ENCODE results near the gene FBXW10.
A peak's percentile ranks its signal among the peaks of the same experiment; 100 is the strongest.
"Not testable (repeated sequence)": the region's sequence is repeated elsewhere in the genome, so short reads cannot be mapped to it uniquely, and the experiment has no call there.

FBXW10 gene

DNA sequence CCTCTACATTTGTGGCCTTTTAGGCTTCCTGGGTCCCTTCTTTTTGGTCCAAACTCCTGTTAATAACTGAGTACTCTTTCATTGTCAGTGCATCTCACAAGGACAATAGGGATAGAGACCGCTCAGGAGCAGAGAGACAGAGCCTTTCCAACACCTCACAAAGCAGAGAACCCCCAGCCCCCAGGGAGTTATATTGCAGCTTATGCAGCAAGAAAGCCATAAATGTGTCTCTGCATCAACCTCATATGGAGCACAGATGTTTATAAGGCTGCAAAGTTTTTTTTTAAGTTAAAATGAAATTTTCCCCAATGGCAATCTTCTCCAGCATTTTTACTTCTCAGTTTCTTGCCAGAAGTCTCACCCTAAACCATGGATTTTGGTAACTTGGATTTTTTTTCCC is 6.4 kb downstream of the FBXW10 start:
- DNase-seq = not testable (repeated sequence)

DNA sequence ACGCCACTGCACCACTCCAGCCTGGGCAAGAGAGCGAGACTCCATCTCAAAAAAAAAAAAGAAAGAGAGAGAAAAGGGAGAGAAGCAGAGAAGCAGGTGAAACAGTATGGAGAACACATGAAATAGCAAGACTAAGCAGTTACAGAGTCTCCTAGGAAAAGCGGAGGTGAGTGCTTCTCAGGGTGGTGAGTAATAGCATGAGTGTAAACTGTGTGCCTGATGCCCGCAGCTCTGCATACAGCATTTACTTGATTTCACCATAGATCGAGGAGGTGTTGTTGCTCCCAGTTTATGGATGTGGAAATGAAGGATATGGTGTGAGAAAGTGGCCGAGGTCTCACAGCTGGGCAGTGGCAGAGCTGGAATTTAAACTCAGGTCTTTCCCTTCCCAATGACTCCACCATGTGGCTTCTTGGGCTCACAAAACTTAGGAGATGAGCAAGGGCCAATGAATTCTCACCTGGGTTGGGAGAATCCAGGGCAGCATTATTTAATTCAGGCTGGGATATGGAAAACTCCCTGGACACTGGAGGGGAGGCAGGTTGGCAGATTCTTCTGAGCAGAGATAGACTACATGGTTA is 10.1 kb downstream of the FBXW10 start:
- DNase-seq = not testable (repeated sequence)

GRCh38 chr17:18755969-18756368 is 12.1 kb downstream of the FBXW10 start:
- DNase-seq = not testable (repeated sequence)

GRCh38 chr17:18757368-18758044 is 13.7 kb downstream of the FBXW10 start:
- not testable (repeated sequence) for DNase-seq

DNA sequence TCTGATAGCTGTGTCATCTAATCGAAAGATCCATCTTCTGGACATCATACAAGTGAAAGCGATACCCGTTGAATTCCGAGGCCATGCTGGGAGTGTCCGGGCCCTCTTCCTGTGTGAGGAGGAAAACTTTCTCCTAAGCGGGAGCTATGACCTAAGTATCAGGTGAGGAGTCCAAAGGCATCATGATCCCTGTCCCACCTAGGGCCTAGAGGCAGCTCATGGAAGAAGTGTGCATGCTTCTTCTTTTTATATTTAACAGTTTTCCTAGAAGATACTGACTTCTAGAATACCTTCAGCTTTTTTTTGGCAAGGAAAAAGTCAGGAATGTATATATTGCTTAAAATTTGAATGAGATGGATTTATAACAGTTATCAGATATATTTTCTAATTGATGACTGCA is 14.5 kb downstream of the FBXW10 start:
- DNase-seq = not testable (repeated sequence)

GRCh38 chr17:18760221-18760620 is 16.4 kb downstream of the FBXW10 start:
- not testable (repeated sequence) for DNase-seq

- DNase-seq = not testable (repeated sequence)
Measured at GRCh38 chr17:18770572-18770971, 26.7 kb downstream of the FBXW10 start.

GRCh38 chr17:18771066-18771465 is 27.2 kb downstream of the FBXW10 start:
- DNase-seq = not testable (repeated sequence)

- DNase-seq = no peak
Measured at GRCh38 chr17:18772471-18772870, 28.6 kb downstream of the FBXW10 start.

- peak; percentile 96 for DNase-seq
Measured at GRCh38 chr17:18780991-18781718, 37.3 kb downstream of the FBXW10 start, which contains the start of gene TVP23B. TSS of gene TVP23B (plus strand) at chr17:18781183. CDS start at chr17:18781294, 111 bp downstream.

DNA sequence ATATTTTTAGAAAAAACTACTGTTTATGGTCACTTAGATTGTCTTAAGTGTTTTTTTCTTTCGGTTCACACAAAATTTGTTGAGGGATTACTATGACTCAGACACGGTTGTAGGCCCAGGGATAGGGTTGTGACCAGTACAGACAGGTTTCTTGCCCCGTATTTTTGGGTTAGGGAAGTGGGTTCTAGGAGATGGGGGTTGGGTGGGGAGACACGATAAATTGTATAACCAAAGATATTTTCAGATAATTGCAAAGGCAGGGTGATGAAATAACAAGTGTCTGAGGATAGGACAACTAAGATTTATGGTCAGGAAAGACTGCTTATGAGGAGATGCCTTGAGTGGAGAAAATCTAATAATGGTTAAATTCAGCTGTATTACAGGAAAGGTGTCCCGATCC is 38.0 kb downstream of the FBXW10 start:
- not testable (repeated sequence) for DNase-seq

- not testable (repeated sequence) for DNase-seq
Measured at GRCh38 chr17:18785933-18786332, 42.1 kb downstream of the FBXW10 start.

DNA sequence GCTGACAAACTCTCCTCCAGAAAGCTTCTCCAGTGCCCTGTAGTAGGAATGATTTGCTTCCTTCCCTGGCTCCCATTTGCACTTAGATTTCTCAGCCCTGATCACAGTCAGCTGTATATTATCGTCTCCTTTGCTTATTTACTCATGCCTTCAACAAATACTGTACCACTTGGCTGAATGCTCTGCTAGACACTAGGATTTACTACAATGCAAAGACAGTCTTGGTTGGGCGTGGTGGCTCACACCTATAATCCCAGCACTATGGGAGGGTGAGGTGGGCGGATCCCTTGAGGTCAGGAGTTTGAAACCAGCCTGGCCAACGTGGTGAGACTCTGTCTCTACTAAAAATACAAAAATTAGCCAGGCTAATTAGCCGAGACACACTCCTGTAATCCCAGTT is 43.0 kb downstream of the FBXW10 start:
- not testable (repeated sequence) for DNase-seq

- not testable (repeated sequence) for DNase-seq
Measured at GRCh38 chr17:18791402-18791801, 47.5 kb downstream of the FBXW10 start.

- not testable (repeated sequence) for DNase-seq
Measured at GRCh38 chr17:18794841-18795240, 51.0 kb downstream of the FBXW10 start.

DNA sequence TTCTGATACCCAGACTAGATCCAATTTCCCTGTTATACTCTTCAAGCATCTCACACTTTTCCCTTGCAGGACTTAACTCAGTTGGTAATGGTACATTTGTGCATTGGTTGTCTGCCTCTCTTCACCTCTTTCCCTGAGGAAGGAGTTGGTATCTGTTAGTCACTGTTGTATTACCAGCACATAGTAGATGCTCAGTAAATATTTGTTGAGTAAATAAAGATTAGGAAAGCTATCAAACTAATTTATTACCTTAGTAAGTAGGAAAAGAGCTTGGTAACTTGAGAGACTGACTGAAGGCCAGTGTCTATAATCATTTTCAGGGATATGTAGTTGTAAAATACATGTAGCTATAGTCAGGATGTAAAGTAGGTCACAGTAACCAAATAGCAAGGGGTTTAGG is 53.0 kb downstream of the FBXW10 start:
- DNase-seq = not testable (repeated sequence)

GRCh38 chr17:18803458-18804245 is 59.8 kb downstream of the FBXW10 start:
- not testable (repeated sequence) for DNase-seq

DNA sequence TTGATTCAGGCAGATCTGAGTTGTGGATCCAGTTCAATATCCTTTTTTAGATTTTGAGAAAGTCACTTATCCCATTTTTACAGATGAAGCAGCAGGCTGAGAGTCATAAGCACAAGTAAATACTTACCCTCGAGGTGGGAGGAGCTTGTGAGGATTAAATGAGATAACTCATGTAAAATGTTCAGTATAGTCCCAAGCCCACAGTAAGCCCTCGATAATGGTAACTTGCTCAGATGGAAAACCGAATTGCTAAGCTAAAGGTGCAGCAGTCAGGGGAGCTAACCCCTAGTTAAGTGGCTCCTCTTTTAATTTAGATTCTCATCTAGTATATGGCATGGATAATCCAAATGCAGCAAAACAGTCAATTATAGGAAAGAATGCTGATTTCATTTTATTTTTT is 72.1 kb downstream of the FBXW10 start:
- DNase-seq = not testable (repeated sequence)

DNA sequence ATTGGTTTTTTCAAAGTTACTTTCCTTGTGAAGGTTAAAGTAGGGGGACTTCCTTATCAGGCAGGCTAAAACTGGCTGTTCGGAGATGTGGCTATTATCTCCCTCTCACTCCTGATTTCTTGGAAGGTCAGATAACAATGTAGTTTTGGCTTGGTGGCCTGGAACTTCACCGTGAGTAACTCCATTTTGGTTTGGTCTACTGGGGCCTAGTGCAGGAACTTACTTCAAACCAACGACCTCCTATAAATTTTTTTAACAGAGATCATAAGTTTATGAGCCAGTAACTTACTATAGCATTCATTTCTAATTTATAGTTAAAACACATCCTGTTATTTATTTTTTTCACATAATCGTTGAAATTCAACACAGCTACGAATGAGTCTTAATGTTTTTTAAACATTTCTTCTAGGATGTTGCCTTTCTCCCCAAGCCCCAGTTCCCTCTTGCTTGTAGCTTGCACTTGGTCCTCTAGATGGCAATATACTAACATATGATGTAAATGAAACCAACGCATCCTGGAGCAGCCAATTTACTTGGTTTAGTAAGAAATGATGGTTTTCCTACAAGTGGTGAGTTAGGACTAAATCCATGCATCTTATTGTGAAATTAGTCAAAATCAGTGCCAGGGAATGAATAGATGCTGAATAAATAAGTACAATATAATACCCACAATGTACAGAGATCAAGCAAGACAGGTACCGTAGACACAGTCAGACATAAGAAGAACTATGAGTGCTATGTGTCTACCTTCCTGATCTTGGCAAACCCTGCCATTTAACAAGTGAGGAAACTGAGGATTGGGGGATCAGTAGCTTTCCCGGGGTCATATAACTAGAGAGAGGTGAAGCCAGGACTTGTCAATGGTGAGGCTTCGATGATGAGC is 72.9 kb downstream of the FBXW10 start:
- peak; percentile 70 for DNase-seq

GRCh38 chr17:18821430-18821829 is 77.6 kb downstream of the FBXW10 start:
- DNase-seq = not testable (repeated sequence)

GRCh38 chr17:18827613-18828012 is 83.8 kb downstream of the FBXW10 start:
- not testable (repeated sequence) for DNase-seq
